ENCODE measurements around the gene PTPRR. TPM values are rescaled to one million over a fixed set of nuclear protein-coding genes. Genes with fewer than 3 reads are reported as not detected.

PTPRR gene
- total RNA-seq, 4 donors from 2014 or later: 0.12 to 0.67 (median 0.45) TPM

GRCh38 chr12:70880744-70881143 lies 39.8 kb downstream of the PTPRR start:
- Histone ChIP-seq H3K27ac (no peak overlapping the region), H3K27me3 (no peaks in the 10 kb centered on the region), H3K9me3 (peaks cover 0 to 3% (median 0%) of the 10 kb centered on the region in 3 donors), H3K4me1 (no peaks in the 10 kb centered on the region), H3K36me3 (no peaks in the 10 kb centered on the region), H3K4me3 (no peak overlapping the region)
- ATAC-seq: no peak
- 100% methylated on average over 1 of the region's 1 CpG for WGBS, 2 donors (ENCODE audit: low coverage in 1 of 2)
- no peak for TF ChIP-seq POLR2AphosphoS5 (IDR thresholded peaks at IDR 0.05)
- no peak for TF ChIP-seq EP300 (IDR thresholded peaks at IDR 0.05)
- TF ChIP-seq CTCF (IDR thresholded peaks at IDR 0.05): no peak
- TF ChIP-seq POLR2A (IDR thresholded peaks at IDR 0.05): no peak

GRCh38 chr12:70876952-70877351 lies 43.6 kb downstream of the PTPRR start:
- 30 to 56% methylated on average over 3 of the region's 3 CpGs for WGBS, 2 donors (ENCODE audit: low coverage in 1 of 2)
- TF ChIP-seq CTCF (IDR thresholded peaks at IDR 0.05): no peak
- TF ChIP-seq POLR2A (IDR thresholded peaks at IDR 0.05): no peak
- ATAC-seq: no peak

GRCh38 chr12:70875628-70876027 lies 44.9 kb downstream of the PTPRR start:
- ATAC-seq: no peak
- Histone ChIP-seq H3K9me3 (peaks cover 0 to 3% (median 0%) of the 10 kb centered on the region in 3 donors), H3K27me3 (no peaks in the 10 kb centered on the region), H3K36me3 (no peaks in the 10 kb centered on the region), H3K27ac (no peak overlapping the region), H3K4me3 (no peak overlapping the region), H3K4me1 (no peaks in the 10 kb centered on the region)
- TF ChIP-seq POLR2A (IDR thresholded peaks at IDR 0.05) (no peak), CTCF (IDR thresholded peaks at IDR 0.05) (no peak), POLR2AphosphoS5 (IDR thresholded peaks at IDR 0.05) (no peak), EP300 (IDR thresholded peaks at IDR 0.05) (no peak)

More at GRCh38 chr12:70876952-70877351, 43.6 kb downstream of the PTPRR start:
- no peaks in the 10 kb centered on the region for H3K27me3 ChIP-seq
- H3K27ac ChIP-seq: no peak overlapping the region
- no peaks in the 10 kb centered on the region for H3K36me3 ChIP-seq
- H3K9me3 ChIP-seq: peaks cover 0 to 3% (median 0%) of the 10 kb centered on the region in 3 donors
- no peak overlapping the region for H3K4me3 ChIP-seq
- no peaks in the 10 kb centered on the region for H3K4me1 ChIP-seq

GRCh38 chr12:70854881-70855568 lies 65.5 kb downstream of the PTPRR start:
- no peaks in the 10 kb centered on the region for H3K9me3 ChIP-seq
- H3K27ac ChIP-seq: no peak overlapping the region
- H3K4me3 ChIP-seq: no peak overlapping the region
- TF ChIP-seq POLR2AphosphoS5 (IDR thresholded peaks at IDR 0.05) (no peak), POLR2A (IDR thresholded peaks at IDR 0.05) (no peak), EP300 (IDR thresholded peaks at IDR 0.05) (no peak), CTCF (IDR thresholded peaks at IDR 0.05) (no peak)
- H3K36me3 ChIP-seq: no peaks in the 10 kb centered on the region
- H3K4me1 ChIP-seq: no peaks in the 10 kb centered on the region
- 44 to 64% methylated on average over 3 of the region's 3 CpGs for WGBS, 2 donors (ENCODE audit: low coverage in 1 of 2)
- no peaks in the 10 kb centered on the region for H3K27me3 ChIP-seq
- ATAC-seq: no peak

GRCh38 chr12:70854138-70854537 lies 66.4 kb downstream of the PTPRR start:
- Histone ChIP-seq H3K27ac (no peak overlapping the region), H3K27me3 (no peaks in the 10 kb centered on the region), H3K4me1 (no peaks in the 10 kb centered on the region), H3K4me3 (no peak overlapping the region), H3K9me3 (no peaks in the 10 kb centered on the region), H3K36me3 (no peaks in the 10 kb centered on the region)
- 14 to 92% methylated on average over 2 to 3 of the region's 3 CpGs for WGBS, 2 donors (ENCODE audit: low coverage in 1 of 2)
- ATAC-seq: peak; percentile 31
- TF ChIP-seq POLR2AphosphoS5 (IDR thresholded peaks at IDR 0.05) (no peak), CTCF (IDR thresholded peaks at IDR 0.05) (no peak)

Data from gastroesophageal sphincter (tissue), 4 donors.